Kidney capillary endothelial cell (primary cell): ENCODE data around the gene SPTSSA.
"Not testable (repeated sequence)": the region's sequence is repeated elsewhere in the genome, so short reads cannot be mapped to it uniquely, and the experiment has no call there.

Experiments used
- DNase-seq: peaks from one replicate; pipeline ENCODE4 v3.0.0-alpha.2; 2018; ENCODE audit warnings: low spot score

SPTSSA gene, protein sequence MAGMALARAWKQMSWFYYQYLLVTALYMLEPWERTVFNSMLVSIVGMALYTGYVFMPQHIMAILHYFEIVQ

DNA sequence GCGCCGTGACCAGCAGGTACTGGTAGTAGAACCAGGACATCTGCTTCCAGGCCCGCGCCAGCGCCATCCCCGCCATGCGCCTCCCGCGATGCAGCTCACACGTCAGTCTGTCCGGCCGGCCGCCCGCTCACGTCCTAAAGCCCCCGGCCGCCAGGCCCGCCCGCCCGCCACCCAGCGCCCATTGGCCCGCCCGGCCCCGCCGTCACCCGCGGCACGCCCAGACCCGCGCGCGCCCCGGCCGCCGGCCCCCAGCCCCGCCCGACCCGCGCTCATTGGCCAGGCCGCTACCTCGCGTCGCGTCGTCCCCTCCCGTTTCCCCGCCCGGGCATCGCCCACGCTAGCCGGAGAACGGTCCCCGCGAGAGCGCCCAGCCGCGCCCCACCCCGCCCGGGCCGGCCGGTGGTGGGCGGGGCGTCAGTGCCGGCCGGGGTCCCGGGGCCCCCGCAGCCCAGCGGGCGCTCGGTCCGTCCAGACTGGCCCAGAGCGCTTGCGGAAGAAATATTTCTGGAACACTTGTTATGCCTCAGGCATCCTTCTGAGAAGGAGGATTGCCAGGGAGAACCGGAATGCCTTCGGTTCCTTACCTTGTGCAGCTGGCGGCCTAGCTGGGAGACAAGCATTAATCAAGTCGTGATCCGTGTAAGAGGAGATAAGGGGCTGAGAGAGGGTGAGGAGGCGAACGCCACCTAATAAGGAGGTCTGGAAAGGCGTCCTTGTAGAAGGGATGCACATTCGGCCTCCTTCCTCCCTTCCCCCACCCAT is at the start of gene SPTSSA:
TSS of gene SPTSSA (minus strand) at position 109 of the 762 bp plus-strand sequence. CDS start at position 76, 33 bp downstream.
- peak; percentile 81 for DNase-seq

DNA sequence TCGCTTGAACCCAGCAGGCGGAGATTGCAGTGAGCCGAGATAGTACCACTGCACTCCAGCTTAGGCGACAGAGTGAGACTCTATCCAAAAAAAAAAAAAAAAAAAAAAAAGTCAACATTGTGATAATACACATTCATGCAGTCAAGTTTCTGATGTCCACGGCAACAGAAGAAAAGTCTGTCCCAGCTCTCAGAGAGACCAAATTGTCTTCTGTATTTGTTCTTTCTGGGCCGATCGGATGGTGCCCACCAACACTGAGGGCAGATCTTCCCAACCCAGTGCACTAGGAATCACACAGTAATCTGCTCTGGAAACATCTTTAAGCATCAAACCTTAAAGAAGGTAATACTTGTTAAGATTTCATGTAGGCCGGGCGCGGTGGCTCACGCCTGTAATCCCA is 45.8 kb upstream of the SPTSSA start:
- no peak for DNase-seq

- DNase-seq, result no peak
Observed at GRCh38 chr14:34507459-34507858, 45.4 kb upstream of the SPTSSA start.

- DNase-seq, result not testable (repeated sequence)
Observed at GRCh38 chr14:34505124-34505491, 43.1 kb upstream of the SPTSSA start.

GRCh38 chr14:34504027-34504426 is 42.0 kb upstream of the SPTSSA start:
- DNase-seq, result not testable (repeated sequence)

GRCh38 chr14:34502545-34503225 is 40.6 kb upstream of the SPTSSA start:
- DNase-seq, result no peak

DNA sequence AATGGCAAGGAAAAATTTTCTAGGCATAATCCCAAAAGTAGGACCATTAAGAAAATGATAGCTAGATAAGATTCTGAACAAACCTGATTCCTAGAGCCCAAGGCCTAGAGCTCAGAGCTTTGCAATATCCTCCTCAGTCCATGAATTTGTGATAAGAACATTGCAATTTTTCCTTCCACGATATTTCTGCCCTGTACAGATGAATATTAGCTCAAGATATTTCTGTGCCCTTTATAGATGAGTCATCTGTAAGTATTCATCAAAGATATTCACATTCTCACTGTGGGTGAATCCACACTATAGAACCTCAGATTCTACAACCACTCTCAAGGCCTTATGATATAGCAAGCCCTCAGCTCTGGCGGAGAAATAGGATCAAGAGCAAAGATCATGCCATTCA is 40.0 kb upstream of the SPTSSA start:
- DNase-seq, result no peak

DNA sequence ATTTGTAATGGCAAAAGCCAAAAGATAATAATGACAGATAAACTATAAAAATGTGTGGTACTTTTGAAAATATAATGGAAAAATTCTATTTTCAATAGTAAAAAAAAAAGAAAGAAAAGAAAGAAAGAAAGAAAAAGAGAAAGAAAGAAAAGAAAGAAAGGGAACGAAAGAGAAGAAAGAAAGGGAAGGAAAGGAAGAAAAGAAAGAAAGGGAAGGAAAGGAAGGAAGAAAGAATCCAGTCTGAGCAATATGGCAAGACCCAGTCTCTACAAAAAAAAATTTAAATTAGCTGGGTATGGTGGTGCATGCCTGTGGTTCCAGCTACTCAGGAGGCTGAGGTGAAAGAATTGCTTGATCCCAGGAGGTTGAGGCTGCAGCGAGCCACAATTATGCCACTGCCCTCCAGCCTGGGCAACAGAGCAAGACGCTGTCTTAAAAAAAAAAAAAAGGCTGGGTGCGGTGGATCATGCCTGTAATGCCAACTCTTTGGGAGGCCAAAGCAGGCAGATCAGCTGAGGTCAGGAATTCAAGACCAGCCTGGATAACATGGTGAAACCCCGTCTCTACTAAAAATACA is 39.1 kb upstream of the SPTSSA start:
- no peak for DNase-seq

DNA sequence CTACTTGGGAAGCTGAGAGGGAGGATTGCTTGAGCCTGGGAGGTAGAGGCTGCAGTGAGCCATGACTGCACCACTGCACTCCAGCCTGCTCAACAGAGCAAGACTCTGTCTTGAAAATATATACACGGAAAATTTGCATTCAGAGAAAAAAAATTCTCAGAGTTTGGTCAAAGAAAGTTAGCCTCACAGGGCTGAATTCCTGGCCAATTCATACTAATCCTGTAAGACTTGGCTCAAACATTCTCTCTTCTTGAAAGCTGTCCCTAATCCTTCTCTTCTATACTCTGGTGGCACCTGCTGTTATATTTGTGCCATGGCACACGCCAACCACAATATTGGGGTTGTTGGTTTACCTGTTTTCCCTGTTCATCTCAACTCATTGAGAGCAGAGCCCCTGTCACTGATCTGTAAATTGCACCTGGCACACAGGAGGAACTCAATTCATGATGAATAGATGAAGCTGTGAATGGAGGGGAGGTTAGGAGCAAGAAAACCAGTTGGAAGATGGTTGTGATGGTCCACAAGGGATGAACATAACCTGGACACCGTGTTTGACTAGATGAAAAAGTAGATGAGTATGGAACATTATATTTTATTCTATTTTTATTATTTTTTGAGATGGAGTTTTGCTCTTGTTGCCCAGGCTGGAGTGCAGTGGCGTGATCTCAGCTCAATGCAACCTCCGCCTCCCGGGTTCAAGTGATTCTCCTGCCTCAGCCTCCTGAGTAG is 36.8 kb upstream of the SPTSSA start:
- no peak for DNase-seq

DNA sequence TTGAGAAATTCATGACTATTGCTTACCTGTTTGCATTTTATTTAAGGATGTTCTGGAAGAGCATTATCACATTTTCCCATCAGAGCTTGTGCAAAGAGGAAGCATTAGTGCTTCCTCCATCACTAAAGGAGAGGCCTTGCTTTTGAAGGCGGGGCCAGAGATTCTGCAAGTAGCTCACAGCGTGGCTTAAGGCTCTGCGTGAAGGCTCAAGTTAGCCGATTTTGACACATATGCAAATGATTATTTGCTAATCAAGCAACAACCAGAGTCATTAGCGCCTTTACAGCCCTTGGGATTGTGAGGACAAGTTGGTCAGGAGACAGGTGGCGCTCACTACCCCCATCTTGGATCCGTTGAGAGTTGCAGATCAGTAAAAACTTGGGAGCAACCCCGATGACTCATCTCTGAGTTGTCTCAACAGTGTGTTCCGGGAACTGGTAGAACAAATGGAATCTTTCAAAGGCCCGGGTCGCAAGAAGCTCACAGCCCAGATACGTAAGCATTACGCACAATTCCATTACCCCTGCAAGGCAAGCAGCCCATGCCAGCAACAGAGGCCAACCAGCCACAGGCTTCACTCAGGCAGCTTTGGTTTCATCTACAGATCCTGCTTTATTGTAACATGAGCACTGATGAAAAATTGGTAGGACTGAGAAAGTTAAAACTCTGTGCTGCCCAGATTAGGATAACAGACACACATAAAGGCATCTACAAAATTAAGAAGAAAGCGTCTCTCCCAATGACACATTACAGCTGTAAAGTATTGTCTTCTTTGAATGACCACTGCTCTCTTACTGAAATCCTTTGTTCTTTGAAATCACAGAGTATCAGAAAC is 34.9 kb upstream of the SPTSSA start:
- DNase-seq, result peak; percentile 19

GRCh38 chr14:34496007-34496678 is 34.1 kb upstream of the SPTSSA start:
- no peak for DNase-seq

- DNase-seq, result no peak
Observed at GRCh38 chr14:34489324-34489723, 27.3 kb upstream of the SPTSSA start.

DNA sequence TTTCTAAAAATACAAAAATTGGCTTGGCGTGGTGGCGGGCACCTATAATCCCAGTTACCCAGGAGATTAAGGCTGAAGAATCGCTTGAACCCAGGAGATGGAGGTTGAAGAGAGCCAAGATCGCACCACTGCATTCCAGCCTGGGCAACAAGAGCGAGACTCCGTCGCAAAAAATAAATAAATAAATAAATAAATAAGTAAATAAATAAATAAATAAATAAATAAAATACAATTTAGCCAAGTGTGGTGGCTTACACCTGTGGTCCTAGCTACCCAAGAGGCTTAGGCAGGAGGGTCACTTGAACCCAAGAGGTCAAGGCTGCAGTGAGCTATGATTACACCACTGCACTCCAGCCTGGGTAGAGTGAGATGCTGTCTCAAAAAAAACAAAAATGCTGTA is 26.5 kb upstream of the SPTSSA start:
- no peak for DNase-seq

GRCh38 chr14:34484726-34485125 is 22.7 kb upstream of the SPTSSA start:
- no peak for DNase-seq

GRCh38 chr14:34482463-34482862 is 20.4 kb upstream of the SPTSSA start:
- DNase-seq, result no peak

DNA sequence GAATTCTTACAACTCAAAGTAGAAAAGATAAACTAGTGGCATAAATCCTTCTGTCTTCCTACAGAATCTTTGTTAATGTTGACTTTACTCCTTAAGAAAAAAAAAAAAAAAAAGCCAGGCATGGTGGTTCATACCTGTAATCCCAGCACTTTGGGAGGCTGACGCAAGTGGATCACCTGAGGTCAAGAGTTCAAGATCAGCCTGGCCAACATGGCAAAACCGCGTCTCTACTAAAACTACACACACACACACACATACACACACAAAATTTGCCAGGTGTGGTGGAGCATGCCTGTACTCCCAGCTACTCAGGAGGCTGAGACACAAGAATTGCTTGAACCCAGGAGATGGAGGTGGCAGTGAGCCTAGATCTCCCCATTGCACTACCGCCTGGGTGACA is 17.7 kb upstream of the SPTSSA start:
- no peak for DNase-seq

DNA sequence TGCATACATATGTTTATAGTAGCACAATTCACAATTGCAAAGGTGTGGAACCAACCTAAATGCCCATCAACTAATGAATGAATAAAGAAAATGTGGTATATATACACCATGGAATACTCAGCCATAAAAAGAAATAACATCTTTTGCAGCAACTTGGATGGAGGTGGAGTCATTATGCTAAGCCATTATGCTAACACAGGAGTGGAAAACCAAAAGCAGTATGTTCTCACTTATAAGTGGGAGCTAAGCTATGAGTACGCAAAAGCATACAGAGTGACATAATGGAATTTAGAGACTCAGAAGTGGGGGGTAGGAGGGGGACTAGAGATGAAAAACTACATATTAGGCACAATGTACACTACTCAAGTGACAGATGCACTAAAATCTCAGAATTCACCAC is 16.2 kb upstream of the SPTSSA start:
- no peak for DNase-seq

- DNase-seq, result not testable (repeated sequence)
Observed at GRCh38 chr14:34476036-34476435, 14.0 kb upstream of the SPTSSA start.

- DNase-seq, result no peak
Observed at GRCh38 chr14:34475163-34475562, 13.1 kb upstream of the SPTSSA start.

DNA sequence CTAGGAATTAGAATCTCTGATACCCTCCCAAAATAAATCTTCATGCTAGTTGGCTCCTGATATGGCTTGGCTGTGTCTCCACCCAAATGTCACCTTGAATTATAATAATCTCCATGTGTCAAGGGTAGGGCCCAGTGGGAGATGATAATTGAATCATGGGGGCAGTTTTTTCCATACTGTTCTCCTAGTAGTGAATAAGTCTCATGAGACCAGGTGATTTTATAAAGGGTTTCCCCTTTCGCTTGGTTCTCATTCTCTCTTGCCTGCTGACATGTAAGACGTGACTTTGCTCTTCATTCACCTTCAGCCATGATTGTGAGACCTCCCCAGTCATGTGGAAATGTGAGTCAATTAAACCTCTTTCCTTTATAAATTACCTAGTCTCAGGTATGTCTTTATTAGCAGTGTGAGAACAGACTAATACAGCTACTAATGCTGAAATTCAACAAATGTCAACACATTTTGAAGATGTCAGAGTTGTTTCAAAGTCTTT is 12.2 kb upstream of the SPTSSA start:
- DNase-seq, result no peak
